KMS-11 (cell line): ENCODE results near the gene AVPR2.

Experiments
- H2AFZ ChIP-seq: fragments of 200-600 bp; sonication (generic); 2 replicates; pipeline ENCODE4 v1.6.1; 2016; ENCODE audit warnings: antibody characterized with exemption, mixed run types, low read depth
- H3K27ac ChIP-seq: fragments of 200-600 bp; sonication (generic); 2 replicates; pipeline ENCODE4 v1.6.1; 2016; ENCODE audit warnings: mild to moderate bottlenecking, mixed run types
- H3K27me3 ChIP-seq: fragments of 200-600 bp; sonication (generic); 2 replicates; pipeline ENCODE4 v1.6.1; 2017; ENCODE audit warnings: mild to moderate bottlenecking, low read depth, mixed run types, moderate library complexity; ENCODE audit not compliant: insufficient read depth
- H3K36me3 ChIP-seq: fragments of 200-600 bp; sonication (generic); 2 replicates; pipeline ENCODE4 v1.6.1; 2017; ENCODE audit warnings: mild to moderate bottlenecking, mixed run types; ENCODE audit not compliant: insufficient read depth
- H3K4me1 ChIP-seq: fragments of 200-600 bp; sonication (generic); 2 replicates; pipeline ENCODE4 v1.6.1; 2016; ENCODE audit warnings: mild to moderate bottlenecking, low read depth, mixed run types; ENCODE audit not compliant: poor library complexity, severe bottlenecking
- H3K4me2 ChIP-seq: fragments of 200-600 bp; sonication (generic); 2 replicates; pipeline ENCODE4 v1.7.0; 2016; ENCODE audit warnings: mild to moderate bottlenecking, mixed run types
- H3K4me3 ChIP-seq: fragments of 200-600 bp; sonication (generic); IDR thresholded peaks from 2 replicates; pipeline ENCODE4 v1.6.1; 2017; ENCODE audit warnings: low read depth, low read length, mixed read lengths; ENCODE audit not compliant: insufficient read depth
- H3K79me2 ChIP-seq: fragments of 200-600 bp; sonication (generic); 2 replicates; pipeline ENCODE4 v1.6.1; 2016; ENCODE audit warnings: low read depth, mixed run types; ENCODE audit not compliant: insufficient read depth
- H3K9ac ChIP-seq: fragments of 200-600 bp; sonication (generic); 2 replicates; pipeline ENCODE4 v1.6.1; 2016; ENCODE audit warnings: mild to moderate bottlenecking, mixed run types
- H4K20me1 ChIP-seq: fragments of 200-600 bp; sonication (generic); 2 replicates; pipeline ENCODE4 v1.6.1; 2016; ENCODE audit warnings: mild to moderate bottlenecking, mixed run types; ENCODE audit not compliant: insufficient read depth
- TF ChIP-seq, protein P1 (sequence below): fragments of 200-600 bp; sonication (generic); conservative IDR thresholded peaks from 2 replicates; pipeline ENCODE4 v1.6.1; 2017; ENCODE audit warnings: low read depth, mild to moderate bottlenecking, antibody characterized with exemption, low read length, moderate library complexity, mixed read lengths

Gene AVPR2

GRCh38 chrX:153906126-153906917, 1.8 kb downstream of the AVPR2 start:
- no peak overlapping the region for H3K4me2 ChIP-seq
- no peaks in the 10 kb centered on the region for H4K20me1 ChIP-seq
- no peaks in the 10 kb centered on the region for H3K36me3 ChIP-seq
- no peak overlapping the region for H2AFZ ChIP-seq
- H3K9ac ChIP-seq, result no peak overlapping the region
- peaks cover 18% of the 10 kb centered on the region for H3K4me1 ChIP-seq
- no peak overlapping the region for H3K4me3 ChIP-seq
- no peaks in the 10 kb centered on the region for H3K27me3 ChIP-seq
- H3K79me2 ChIP-seq, result no peaks in the 10 kb centered on the region
- H3K27ac ChIP-seq, result no peak overlapping the region
- TF ChIP-seq, protein P1, sequence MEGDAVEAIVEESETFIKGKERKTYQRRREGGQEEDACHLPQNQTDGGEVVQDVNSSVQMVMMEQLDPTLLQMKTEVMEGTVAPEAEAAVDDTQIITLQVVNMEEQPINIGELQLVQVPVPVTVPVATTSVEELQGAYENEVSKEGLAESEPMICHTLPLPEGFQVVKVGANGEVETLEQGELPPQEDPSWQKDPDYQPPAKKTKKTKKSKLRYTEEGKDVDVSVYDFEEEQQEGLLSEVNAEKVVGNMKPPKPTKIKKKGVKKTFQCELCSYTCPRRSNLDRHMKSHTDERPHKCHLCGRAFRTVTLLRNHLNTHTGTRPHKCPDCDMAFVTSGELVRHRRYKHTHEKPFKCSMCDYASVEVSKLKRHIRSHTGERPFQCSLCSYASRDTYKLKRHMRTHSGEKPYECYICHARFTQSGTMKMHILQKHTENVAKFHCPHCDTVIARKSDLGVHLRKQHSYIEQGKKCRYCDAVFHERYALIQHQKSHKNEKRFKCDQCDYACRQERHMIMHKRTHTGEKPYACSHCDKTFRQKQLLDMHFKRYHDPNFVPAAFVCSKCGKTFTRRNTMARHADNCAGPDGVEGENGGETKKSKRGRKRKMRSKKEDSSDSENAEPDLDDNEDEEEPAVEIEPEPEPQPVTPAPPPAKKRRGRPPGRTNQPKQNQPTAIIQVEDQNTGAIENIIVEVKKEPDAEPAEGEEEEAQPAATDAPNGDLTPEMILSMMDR, result no peak

- Histone ChIP-seq H2AFZ (no peak overlapping the region), H3K4me3 (no peak overlapping the region), H4K20me1 (no peaks in the 10 kb centered on the region), H3K79me2 (no peaks in the 10 kb centered on the region), H3K27me3 (no peaks in the 10 kb centered on the region), H3K27ac (no peak overlapping the region), H3K4me2 (no peak overlapping the region), H3K9ac (no peak overlapping the region), H3K4me1 (peaks cover 10% of the 10 kb centered on the region), H3K36me3 (no peaks in the 10 kb centered on the region)
- TF ChIP-seq, protein P1, result no peak
Observed at GRCh38 chrX:153907456-153907855, 3.0 kb downstream of the AVPR2 start.

DNA sequence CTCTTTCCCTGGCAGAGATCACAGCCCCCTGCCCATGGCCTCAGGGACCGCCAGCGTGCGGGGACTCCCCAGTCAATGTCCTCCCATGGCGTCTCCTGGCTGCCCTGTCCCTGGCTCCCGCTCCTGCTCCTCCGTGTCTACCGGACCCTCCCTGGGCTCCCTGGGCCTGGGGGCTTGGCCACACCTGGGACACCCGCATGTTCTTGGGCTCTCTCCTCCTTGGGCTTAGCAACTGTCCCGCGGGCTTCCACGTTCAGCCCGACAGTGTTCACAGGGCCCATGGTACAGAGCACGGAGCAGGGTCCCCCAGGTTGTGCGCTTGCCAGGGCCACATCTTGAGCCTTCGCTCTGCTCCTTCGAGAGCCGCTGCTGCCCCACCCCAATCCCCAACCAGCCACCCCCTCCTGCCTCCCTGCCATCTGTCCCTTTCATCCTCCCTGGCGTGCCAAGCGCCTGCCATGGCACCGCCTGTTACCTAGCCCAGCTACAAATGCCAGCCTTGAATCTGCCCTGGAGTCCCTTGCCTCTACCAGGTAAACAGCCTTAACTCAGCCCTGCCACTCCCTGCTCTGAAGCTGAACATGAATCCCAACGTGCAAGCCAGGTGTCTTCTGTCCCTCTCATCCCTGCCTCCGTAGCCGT, 3.9 kb downstream of the AVPR2 start:
- Histone ChIP-seq H3K4me2 (no peak overlapping the region), H3K4me3 (no peak overlapping the region), H4K20me1 (no peaks in the 10 kb centered on the region), H3K79me2 (no peaks in the 10 kb centered on the region), H3K9ac (no peak overlapping the region), H3K27me3 (no peaks in the 10 kb centered on the region), H3K27ac (no peak overlapping the region), H2AFZ (no peak overlapping the region), H3K36me3 (no peaks in the 10 kb centered on the region), H3K4me1 (peaks cover 10% of the 10 kb centered on the region)
- TF ChIP-seq, protein P1, result no peak

DNA sequence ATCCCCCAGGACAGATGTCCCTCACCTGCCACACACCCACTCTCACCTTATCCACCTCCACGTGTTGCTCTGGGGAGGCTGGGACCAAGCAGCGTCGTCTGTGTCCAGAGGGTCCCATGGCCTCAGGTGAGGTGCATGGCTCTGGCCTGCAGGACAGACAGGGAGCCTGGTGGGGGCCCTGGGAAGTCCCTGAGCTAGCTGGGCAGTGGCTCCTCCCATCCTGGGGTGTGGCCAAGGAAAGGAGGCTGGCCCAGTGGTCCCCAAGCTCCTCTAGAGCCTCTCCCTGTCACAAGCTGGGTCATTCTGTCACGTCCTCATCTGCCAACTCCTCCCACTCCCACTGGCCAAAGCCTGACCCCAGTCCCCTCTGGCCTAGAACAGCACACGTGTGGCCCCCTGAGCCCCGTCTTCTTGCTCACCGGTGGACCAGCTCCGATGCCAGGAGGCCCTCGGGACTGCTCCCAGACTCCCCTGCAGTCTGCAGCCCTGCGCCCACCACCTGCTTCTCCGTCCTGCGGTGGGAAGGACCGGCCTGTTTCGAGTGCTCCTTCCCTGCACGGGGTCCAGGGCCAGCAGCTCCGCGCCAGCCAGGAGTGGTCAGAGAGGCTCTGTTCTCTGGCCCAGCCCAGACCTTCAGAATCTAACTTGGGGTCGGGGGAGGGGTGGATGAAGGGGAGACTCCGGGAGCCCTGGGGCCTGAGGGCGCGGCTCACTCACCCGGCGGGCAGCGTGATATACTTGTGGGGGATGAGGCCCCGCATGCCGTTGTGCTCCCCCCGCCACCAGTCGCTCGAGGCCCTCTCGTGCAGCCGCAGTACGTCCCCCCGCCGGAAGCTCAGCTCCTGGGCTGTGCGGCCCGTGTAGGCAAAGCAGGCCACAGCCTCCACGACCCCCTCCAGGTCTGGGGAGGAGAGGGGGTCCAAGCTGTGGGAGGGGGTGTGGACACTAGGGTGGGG, 4.8 kb downstream of the AVPR2 start:
- no peak overlapping the region for H3K4me2 ChIP-seq
- no peak overlapping the region for H3K27ac ChIP-seq
- no peak overlapping the region for H3K4me3 ChIP-seq
- no peak overlapping the region for H2AFZ ChIP-seq
- H3K4me1 ChIP-seq, result peaks cover 5% of the 10 kb centered on the region
- TF ChIP-seq, protein P1, result no peak
- no peaks in the 10 kb centered on the region for H3K79me2 ChIP-seq
- no peak overlapping the region for H3K9ac ChIP-seq
- no peaks in the 10 kb centered on the region for H3K36me3 ChIP-seq
- no peaks in the 10 kb centered on the region for H4K20me1 ChIP-seq
- no peaks in the 10 kb centered on the region for H3K27me3 ChIP-seq
